LHCN-M2 (cell line): ENCODE measurements around the gene LIN7C. TPM values are rescaled to one million over a fixed set of nuclear protein-coding genes. Genes with fewer than 3 reads are reported as not detected.
A peak's percentile ranks its signal among the peaks of the same experiment; 100 is the strongest.
"Not testable (repeated sequence)": the region's sequence is repeated elsewhere in the genome, so short reads cannot be mapped to it uniquely, and the experiment has no call there.

Source experiments
- DNase-seq: peaks from one replicate; pipeline ENCODE4 v3.0.0-alpha.2; 2012; ENCODE audit warnings: low read depth
- total RNA-seq: library from RNA; depleted of rRNA; stranded (reverse); fragments of >200 nt; gene quantifications from 2 replicates; pipeline ENCODE4 v1.2.3, GENCODE V29; 2014; rRNA removed

LIN7C gene
- total RNA-seq, 1 experiment from 2014 or later = 44.0 TPM

DNA sequence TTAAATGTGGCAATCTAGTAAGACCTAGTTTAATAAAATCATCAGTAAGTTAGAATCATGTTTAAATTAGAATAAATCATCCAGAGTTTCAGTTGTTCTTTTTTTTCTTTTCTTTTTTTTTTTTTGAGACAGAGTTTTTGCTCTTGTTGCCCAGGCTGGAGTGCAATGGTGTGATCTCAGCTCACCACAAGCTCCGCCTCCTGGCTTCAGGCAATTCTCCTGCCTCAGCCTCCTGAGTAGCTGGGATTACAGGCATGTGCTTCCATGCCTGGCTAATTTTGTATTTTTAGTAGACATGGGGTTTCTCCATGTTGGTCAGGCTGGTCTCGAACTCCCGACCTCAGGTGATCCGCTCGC is 58.4 kb downstream of the LIN7C start:
- DNase-seq = not testable (repeated sequence)

DNA sequence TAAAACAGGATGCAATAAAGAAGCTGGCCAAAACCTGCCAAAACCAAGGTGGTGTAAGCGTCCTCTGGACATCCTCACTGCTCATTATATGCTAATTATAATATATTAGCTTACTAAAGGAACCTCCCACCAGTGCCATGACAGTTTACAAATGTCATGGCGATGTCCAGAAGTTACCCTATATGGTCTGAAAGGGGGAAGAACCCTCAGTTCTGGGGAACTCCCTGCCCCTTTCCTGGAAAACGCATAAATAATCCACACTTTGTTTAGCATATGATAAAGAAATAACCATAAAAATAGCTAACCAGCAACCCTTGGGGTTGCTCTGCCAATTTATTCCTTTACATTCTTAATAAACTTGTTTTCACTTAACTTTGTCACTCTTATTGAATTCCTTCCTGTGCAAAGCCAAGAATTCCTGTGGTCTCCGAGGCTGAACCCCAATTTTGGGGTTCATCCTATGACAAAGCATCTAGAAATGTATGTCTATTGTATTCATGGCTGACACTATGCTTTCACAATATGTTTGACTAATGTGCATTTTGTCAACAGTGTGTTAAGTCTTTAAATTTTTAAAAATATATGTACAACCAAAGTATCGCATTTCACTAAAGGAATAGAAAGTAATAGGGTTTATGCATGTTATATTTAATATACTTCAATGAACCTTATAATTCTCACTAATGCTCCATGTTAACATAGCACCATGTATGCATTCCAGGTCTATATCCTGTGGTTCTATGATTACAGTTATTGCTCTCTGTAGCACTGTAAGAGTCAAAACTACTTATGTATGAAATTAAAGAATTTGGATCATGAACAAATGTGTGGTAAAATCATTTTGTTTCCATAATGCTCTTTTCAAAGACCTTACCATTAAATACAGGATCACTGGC is 59.0 kb downstream of the LIN7C start:
- DNase-seq = peak; percentile 62

DNA sequence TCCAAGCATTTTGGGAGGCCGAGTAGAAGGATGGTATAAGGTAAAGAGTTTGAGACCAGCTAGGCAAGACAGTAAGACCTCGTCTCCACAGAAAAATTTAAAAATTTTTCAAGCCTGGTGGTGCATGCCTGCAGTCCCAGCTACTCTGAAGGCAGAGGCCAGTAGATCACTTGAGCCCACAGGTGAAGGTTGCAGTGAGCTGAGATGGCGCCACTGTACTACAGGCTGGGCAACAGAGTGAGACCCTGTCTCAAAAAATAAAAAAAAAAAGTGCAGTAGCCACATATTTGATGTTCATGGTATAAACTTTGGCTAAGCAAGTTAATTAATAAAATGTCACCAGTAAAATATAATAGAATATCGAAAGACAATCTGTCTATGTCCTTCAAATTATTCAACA is 60.9 kb downstream of the LIN7C start:
- no peak for DNase-seq

DNA sequence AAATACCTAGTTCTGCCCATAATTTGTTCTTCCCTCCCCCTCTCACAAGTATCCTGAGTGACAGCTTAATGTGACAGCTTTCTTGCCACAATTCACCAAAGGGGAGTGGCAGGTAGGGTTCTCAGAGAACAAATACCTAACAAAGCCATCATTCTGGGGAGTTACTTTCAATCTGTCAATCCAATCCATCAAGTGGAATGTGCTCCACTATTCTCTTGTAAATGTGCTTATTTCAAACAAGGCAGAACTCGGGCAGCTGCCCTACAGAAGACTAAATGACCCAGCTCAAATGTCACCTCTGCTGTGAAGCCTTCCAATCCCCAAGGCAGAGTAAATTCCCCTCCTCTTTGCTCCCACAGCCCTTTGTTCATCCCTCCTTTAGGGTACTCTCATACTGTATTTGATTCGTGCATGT is 61.8 kb downstream of the LIN7C start:
- no peak for DNase-seq

Other genes with a start within 250 kb of the LIN7C start
- 11.2 and 18.5 TPM in 2 replicates for gene CCDC34, start 143.6 kb downstream of the LIN7C start, total RNA-seq
- gene LGR4, start 34.0 kb downstream of the LIN7C start, total RNA-seq = 3.9 and 4.9 TPM in 2 replicates
- gene BDNF, start 193.7 kb upstream of the LIN7C start, total RNA-seq = 2.8 and 3.1 TPM in 2 replicates